ENCODE results near the gene GAB2.
"Not testable (repeated sequence)": the region's sequence is repeated elsewhere in the genome, so short reads cannot be mapped to it uniquely, and the experiment has no call there.

GAB2 gene

DNA sequence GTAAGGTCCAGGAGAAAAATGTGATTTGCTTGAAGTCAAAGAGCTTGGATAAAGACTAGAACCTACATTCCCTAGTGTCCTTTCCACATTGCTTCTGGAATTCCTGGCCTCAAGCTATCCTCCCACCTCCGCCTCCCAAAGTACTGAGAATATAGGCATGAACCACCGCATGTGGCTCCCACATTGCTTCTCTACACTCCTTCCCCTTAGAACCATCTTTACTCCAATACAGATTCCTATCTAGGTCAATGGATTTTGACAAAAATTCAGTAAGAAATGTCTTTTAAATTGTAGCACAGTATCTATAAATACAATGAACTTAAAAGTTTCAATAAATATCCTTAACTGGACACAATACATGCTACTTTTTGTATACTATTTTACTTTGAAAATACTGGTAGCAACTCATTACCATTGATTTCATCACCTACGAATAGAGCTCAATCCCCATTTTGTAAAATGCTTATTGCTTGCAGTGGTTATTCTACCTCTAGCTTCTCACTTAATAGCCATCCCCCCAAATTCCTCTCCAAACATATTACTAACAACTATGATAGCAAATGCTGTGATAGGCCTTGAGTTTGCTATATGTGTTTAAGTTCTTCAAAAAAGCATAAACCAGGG is 53.4 kb downstream of the GAB2 start:
- no peak for DNase-seq

DNA sequence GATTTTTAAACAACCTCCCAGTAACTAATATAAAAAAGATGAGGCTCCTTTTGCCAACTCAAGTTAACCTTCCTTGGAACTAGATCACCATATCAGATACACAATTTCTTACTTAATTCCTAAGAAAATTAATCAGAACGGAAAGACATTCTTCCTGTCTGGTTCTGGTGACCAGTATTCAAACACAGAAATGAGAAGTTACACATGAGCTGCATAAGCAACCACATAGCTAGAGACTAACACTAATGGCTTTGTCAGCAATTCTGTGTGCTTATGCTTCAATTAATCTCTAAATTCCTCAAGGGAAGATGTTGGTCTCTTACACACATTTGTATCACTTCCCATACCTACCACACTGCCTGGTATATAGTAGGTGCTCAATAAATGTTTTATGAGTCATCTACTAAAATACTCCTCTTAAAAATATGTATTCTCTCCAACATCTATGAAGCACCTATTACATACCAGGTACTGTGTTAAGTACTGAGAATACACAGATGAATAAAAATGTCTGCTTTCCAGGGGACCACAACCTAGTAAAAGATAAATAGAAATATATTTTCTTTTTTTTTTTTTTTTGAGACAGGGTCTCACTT is 54.5 kb downstream of the GAB2 start:
- no peak for DNase-seq

DNA sequence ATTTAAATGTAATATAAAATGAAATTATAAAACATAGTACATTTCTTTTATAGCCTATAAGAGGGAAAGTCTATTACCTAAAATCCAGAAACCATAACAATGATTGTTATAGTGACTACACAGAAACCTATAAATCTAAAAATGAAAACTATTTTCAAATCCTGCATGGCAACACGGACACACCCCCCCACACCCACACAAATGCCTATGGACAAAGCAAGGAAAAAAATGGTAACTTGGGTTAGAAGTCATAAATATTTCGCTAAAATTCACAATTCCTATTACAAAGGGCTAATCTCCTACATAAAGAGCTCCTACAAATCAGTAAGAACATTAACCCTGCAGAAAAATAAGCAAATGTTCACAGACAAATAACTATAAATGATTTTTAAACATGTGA is 56.4 kb downstream of the GAB2 start:
- DNase-seq, result no peak

DNA sequence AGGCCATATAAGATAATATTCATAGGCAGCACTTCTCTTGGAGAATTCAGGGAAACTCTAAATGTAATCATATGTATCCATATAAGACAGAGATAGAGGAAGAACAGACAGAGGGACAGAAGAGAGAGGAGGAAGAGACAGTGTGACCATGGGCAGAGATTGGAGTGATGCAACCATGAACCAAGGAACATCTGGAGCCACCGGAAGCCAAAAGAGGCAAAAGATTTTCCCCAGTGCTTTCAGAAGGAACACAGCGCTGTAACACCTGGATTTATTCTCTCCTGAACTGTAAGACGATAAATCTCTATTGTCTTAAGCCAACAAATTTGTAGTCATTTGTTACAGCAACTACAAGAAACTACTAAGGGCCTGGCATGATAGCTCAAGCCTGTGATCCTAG is 57.7 kb downstream of the GAB2 start:
- no peak for DNase-seq

DNA sequence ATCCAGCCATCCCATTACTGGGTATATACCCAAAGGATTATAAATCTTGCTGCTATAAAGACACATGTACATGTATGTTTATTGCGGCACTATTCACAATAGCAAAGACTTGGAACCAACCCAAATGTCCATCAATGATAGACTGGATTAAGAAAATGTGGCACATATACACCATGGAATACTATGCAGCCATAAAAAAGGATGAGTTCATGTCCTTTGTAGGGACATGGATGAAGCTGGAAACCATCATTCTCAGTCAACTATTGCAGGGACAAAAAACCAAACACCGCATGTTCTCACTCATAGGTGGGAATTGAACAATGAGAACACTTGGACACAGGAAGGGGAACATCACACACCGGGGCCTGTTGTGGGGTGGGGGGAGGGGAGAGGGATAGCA is 59.7 kb downstream of the GAB2 start:
- not testable (repeated sequence) for DNase-seq

DNA sequence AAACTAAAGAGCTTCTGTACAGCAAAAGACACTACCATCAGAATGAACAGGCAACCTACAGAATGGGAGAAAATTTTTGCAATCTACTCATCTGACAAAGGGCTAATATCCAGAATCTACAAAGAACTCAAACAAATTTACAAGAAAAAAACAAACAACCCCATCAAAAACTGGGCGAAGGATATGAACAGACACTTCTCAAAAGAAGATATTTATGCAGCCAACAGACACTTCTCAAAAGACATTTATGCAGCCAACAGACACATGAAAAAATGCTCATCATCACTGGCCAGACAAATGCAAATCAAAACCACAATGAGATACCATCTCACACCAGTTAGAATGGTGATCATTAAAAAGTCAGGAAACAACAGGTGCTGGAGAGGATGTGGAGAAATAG is 60.2 kb downstream of the GAB2 start:
- not testable (repeated sequence) for DNase-seq

DNA sequence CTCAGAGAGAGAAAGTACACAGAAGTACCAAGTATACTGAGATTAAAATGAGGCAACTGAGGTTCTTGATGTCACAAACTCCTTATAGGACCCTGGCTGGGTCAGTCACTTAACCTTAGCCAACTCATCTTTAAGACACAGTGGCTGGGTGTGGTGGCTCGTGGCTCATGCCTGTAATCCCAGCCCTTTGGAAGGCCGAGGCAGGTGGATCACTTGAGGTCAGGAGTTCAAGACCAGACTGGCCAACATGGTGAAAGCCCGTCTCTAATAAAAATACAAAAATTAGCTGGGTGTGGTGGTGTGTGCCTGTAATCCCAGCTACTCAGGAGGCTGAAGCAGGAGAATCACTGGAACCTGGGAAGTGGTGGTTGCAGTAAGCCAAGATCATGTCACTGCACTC is 61.9 kb downstream of the GAB2 start:
- DNase-seq, result not testable (repeated sequence)

DNA sequence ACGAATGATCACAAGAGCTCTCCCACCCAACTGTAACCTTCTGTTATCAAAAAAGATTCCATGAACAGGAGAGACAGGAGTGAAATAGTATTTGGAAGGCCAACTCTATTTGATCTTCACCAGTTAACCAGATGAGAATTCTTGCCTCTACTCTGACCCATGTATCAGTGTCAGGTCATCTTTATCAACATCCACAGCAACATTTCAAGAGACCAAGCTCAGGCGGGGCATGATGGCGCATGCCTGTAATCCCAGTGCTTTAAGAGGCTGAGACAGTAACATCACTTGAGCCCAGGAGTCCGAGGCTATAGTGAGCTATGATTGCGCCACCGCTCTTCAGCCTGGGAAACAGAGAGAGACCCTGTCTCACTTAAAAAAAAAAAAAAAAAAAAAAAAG is 62.3 kb downstream of the GAB2 start:
- peak; percentile 85 for DNase-seq

DNA sequence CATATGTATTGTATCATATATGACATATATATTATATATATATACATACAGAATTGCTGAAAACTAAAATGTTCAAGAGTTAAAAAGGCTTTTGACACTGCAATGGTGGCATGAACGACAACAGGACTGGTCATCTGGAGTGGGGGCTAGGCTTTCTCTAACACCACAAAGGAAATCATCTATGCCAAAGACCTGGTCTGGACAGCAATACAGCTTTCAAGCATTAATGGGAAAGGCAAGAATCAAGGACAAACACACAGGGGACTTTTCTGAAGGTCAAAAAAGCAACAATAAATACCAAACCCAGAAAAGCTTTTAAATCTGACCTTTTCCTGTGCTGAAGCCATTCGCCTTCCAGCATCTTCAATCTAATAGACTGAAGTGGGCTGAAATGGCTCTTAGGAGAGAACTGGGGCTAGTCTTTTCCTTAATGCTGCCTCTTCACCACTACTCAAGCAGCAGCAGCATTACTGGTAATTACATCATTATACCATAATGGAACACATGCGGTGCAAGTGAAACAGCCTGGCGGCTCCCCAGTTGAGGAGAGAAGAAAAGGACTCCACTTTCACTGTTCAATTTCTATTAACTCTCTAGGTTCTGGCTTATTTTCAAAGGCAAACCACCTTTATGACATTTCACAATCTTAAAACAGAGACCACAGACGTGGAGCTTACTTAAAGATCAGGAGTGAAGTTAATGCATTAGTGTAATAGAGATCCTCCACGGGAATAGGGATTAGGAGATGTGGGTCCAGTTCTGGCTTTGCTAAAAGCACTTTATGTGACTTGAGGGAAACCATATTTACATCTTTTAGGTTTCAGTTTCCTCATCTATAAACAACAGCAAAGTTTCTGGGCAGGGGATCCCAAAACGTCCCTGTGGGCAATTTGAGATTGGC is 63.0 kb downstream of the GAB2 start:
- DNase-seq, result peak; percentile 99

DNA sequence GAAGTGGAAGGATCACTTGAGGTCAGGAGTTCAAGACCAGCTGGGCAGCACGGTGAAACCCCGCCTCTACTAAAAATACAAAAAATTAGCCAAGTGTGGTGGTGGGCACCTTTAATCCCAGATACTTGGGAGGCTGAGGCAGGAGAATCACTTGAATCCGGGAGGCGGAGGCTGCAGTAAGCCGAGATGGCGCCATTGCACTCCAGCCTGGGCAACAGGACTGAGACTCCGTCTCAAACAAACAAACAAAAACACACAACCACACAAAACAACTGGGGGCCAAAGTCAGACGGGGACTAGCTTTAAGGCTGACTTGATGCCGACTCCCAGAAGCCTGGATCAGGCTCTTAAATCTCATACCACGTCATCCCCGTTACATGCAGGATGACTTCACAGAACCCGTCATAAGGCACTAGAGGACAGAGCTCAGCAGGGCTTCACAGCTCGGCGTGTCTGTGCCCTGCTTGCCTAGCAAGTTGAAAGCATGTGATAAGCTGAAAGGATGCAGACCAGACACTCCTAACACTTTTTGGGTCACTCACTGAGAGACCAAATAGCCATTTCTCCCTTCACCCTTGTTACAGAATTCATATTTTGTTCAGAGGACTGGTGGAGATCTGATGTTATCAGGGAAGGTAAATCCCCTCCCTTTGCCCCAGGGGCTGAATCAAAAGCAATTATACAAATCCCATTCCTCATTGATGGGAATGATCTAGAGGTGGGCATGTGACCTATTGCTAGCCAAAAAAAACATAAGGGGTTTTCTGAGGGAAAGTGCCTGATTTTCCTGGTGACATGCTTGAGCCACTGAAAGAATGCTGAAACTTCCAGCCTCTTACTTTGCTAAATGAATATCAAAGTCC is 65.4 kb downstream of the GAB2 start:
- peak; percentile 15 for DNase-seq

DNA sequence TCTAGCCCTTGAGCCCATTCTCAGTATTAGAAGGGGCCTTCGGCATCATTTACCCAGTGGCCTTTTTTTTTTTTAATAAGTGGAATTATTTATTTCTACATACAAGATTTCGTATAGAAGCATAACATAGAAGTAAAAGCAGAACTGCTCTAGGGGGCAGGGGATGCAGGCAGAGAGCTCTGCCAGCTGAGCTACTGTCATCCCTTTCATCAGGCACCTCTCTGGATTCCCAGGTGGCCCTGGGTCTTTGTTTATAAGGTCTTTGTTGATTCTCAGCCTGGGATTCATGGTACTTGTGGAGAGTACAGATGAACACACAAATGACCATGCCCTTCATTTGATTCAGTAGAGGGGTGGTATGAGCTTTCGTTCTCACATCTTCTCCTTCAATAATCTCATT is 66.4 kb downstream of the GAB2 start:
- DNase-seq, result peak; percentile 19

DNA sequence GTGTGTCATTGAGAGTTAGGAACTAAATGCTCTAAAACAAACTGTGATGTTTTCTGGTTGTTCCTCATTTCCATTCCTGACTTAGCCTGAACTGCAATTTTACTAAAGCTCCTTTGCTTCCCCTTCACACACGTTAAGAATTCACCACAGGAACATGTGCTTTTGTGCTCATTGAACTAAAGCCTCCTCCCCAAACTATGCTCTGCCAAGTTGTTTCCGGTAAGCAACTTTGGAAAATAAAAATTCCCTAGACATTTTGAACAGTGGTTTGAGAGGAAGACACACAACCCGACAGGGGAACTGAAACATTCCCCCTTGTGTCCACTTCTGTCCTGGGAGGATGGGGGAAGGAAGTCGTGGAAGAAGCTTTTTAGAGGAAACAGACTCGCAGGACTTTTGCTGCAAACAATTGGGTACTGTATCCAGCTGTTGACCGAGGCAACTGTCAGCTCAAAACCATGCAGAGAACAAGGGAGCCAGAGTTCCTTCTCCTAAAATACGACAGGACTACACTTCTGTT is 66.9 kb downstream of the GAB2 start:
- DNase-seq, result peak; percentile 49

DNA sequence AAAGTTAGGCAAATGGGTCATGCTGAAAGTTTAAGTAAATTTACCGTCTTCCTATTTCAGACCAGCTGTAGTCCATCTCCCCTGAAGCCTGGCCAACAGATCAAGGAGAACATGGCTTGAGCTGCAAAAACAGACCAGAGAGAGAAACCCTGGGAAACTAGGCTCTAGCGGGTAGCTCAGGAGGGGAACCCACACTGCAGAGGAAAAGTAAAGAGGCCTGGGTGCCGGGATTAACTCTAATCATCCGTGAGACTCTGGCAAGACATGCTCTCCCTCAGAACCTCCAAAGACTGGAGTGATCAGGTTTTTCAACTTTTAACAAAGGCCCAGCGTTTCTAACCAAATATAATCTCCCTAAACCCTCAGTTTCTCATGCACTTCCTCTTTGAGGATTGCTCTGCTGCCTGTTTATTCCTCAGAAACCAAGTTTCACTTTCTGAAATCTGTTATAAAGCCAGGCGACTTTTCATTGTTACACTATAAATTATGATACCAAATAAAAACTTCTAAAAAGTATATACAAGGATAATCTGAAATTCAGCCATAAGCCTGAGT is 67.5 kb downstream of the GAB2 start:
- DNase-seq, result peak; percentile 49

DNA sequence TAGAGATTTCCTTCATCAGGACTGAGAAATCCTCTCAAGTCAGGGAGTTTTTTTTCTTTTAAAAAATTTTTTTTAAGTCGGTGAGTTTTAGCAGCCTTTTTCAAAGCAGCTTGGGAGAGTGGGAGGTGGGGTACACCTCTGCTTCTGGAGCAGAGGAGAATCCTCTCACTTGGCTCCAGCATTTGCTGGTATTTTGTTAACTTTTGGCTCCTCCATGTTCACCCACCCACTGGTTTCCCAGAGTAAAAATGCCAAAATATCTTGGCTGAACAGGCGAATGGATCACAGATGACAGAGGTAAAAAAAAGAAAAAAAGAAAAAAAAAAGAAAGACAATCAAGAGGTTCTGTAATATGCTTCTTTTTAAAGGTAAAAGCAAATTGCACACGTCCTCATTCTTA is 68.0 kb downstream of the GAB2 start:
- DNase-seq, result no peak

DNA sequence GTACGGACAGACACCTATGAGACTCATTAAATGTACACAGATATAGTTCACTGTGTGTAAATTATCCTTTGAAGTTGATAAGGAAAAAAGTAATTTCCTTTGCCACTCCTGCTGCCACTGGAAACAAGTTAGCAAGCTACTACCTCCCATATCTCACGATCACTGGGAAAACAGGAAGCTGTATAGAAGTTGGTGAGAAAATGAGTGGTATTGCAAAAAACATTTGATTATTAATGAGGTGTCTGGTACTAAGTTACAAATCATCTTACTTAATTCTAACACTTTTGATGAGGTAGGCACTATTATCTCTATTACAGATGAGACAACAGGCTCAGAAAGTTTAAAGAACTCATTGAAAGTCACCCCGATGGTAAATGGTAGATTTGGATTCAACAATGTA is 68.5 kb downstream of the GAB2 start:
- DNase-seq, result no peak

DNA sequence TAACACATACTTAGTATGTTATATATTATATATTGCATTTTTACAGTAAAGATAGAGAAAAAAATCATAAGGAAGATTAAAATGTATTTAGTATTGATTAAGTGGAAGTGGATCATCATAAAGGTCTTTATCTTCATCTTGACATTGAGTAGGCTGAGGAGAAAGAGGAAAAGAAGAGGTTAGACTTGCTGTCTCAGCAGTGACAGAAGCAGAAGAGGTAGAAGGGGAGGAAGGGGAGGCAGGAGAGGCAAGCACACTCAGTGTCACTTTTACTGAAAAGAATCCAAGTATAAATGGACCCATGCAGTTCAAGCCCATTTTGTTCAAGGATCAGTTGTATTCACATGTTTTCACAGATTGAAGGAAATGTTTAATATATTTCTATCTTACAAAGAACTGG is 69.7 kb downstream of the GAB2 start:
- no peak for DNase-seq

DNA sequence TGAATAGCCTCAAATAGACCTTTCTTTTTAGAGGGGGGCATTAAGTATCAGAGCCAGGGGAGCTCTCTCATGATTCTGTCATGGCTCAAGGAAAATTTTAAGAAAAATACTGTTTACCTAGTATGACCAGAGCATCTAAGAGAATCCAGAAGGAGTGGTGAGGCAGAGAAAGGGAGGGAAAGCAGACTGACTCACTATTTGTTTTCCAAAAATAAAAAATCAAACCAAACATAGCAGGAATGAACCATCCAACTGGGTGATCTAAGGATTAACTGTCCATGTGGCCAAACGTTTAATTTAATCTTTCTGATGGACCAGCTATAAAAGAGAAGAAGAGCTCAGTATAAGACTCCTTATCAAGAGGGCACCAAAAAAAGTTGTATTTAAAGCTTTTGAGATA is 70.8 kb downstream of the GAB2 start:
- no peak for DNase-seq

DNA sequence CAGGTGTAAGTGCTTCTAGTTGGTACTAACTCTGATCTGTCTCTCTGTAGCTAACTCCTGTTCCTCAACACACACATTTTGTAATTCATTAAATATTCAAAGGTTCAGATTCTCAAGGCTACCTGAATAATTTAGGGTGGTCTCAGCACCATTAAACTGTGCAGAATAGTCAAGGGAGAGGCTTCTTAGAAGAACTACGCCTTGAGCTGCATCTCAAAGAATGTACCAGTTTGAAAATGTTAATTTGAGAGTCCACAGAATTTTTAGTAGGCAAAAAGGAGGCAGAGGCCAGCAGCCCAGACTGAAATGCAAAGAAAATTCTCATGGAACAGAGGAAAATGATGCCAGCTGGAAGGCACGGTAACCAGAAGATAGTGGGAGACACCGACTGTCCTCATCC is 72.2 kb downstream of the GAB2 start:
- no peak for DNase-seq

DNA sequence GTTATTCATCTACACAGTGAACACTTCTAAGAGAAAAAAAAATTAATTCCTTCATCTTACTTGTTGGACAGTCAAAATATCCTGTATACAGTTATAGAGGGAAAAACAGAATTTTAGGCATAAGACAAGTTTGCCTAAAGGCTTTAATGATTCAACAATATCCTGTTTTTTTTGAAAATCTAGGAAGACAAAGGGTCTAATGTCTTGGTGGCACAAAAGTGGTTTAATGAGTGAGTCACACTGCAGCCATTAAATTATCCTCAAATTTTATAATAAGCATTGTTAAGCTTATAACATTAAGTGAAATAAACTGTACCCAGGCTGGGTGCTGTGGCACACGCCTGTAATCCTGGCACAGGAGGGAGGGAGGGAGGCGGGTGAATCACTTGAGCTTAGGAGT is 72.9 kb downstream of the GAB2 start:
- no peak for DNase-seq

DNA sequence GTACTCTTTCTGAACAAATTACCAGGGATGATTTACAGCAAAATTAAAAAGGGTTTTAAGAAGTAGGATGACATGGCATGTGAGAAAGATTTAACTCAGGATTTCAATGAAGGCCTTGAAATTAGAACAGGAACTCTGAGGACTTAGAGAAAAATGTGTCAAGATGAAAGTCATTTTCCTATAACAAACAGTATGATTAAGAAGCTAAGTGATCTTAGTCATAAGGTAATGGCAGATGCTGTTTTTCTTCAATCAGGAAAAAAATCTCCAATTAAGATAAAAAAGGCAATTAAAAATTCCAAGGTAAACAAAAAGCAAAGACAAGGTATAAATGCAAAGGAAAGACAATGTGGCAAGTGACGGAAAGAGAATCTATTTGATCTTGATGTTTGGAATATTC is 73.5 kb downstream of the GAB2 start:
- no peak for DNase-seq

DNA sequence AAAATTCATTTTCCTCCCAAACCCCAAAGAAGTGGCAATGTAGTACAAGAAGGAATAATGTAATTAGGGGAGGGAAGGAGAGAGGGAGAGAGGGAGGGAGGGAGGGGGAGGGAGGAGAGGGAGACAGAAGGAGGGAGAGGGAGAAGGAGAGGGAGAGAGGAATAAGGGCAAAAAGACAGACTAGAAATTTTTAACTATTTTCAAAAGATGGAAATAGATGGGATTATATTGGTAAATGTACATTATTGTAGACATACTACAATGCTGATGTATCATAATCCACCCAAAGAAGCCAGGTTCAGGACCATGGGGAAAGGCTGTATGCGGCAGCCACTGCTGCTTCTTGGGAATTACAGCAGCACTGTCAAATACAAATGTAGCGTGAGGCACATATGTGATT is 74.3 kb downstream of the GAB2 start:
- DNase-seq, result no peak

DNA sequence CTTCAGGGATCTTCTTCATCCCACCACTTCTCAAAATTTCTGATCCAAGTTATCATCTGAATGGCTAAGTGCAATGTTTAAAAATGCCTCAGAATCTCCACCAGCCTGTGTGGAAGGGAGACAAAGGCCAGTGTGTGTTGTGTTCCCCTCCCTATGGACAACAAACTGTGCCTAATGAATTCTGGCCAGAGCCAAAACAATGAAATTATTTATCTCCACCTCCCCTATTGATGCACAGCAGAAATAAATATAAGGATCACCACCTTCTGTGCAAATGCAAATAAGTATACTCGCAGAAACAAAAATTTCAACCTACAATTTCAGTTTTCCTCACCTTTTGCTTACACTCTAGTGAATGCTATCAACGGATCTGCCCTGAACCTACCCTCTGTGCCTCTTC is 75.8 kb downstream of the GAB2 start:
- no peak for DNase-seq

DNA sequence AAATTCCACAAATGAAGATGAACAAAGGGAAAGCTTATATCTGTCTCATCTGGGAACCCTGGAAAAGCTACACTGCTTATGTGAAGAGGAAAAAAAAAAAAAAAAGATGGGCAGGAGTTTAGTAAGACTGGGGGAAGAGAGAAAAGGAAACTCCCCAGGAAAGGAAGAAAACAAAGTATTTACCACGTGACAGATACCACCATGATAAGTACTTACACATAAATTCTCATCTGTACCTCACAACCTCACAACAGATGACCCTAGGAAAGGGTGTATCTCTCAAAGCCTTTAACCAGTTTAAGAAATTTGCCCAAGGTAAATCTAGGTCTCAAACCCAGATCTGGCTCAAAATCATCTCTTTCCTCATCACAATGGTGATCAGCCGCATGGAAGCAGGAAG is 77.1 kb downstream of the GAB2 start:
- no peak for DNase-seq
